K562 (cell line): ENCODE data around the gene PHLDB1. TPM values are rescaled to one million over a fixed set of nuclear protein-coding genes. Genes with fewer than 3 reads are reported as not detected.

ENCODE experiments used
- ARID2 ChIP-seq: fragments of 450-650 bp; IDR thresholded peaks from 2 replicates; pipeline ENCODE4 v1.6.1; 2017; ENCODE audit warnings: antibody characterized with exemption, mild to moderate bottlenecking
- CSDE1 ChIP-seq, 2 experiments: fragments of 450-650 bp; IDR thresholded peaks; 2 replicates each; pipeline ENCODE4 v1.6.1; 2016; ENCODE audit warnings: mild to moderate bottlenecking in 1 of 2
- POLR2A ChIP-seq: fragments of 450-650 bp; conservative IDR thresholded peaks from 2 replicates; pipeline ENCODE4 v1.6.1; 2016
- SPI1 ChIP-seq: IDR thresholded peaks from 2 replicates; pipeline ENCODE4 v1.6.1; 2011; ENCODE audit warnings: low read depth, low read length, control low read depth, borderline replicate concordance
- TCF7L2 ChIP-seq: fragments of 150-350 bp; IDR thresholded peaks from 2 replicates; pipeline ENCODE4 v1.6.1; 2016; ENCODE audit warnings: low read depth, mild to moderate bottlenecking, low read length, moderate library complexity
- WHSC1 ChIP-seq: IDR thresholded peaks from one replicate; pipeline ENCODE4 v1.6.1; 2012; ENCODE audit warnings: low read length, control low read depth, inconsistent platforms
- ZNF75A ChIP-seq: fragments of 450-650 bp; formaldehyde crosslinking; IDR thresholded peaks from 2 replicates; pipeline ENCODE4 v1.4.0; 2020; ENCODE audit warnings: mild to moderate bottlenecking
- polyA plus RNA-seq, 8 experiments: library from polyadenylated mRNA; depleted of rRNA in 4 of 8; stranded (reverse) in 5 of 8; unstranded in 3 of 8; fragments of >200 nt; fragmentation: Nextera tagmentation in 2 of 8; fragmentation: Illumina TruSeq in 1 of 8; extraction: Ambion mirVana in 2 of 8; extraction: Trizol in 1 of 8; gene quantifications; 2 replicates each; pipeline versions ENCODE4 v1.2.1 to v1.2.3, GENCODE V29; 2011 to 2014; ENCODE audit warnings: inconsistent platforms in 1 of 8, missing spikeins in 1 of 8
- total RNA-seq, 7 experiments: library from RNA; depleted of rRNA in 6 of 7; stranded (reverse); fragments of >200 nt in 6 of 7; fragmentation: Illumina TruSeq in 2 of 7; extraction: Trizol in 2 of 7; gene quantifications; 2 replicates each; pipeline versions ENCODE4 v1.2.1 to v1.2.3, GENCODE V29; 2011 to 2021; ENCODE audit warnings: low replicate concordance in 1 of 7
- TF ChIP-seq, protein P1 (sequence below): sonication (generic); formaldehyde crosslinking; IDR thresholded peaks from 2 replicates; pipeline ENCODE4 v1.8.0; 2023; ENCODE audit warnings: mild to moderate bottlenecking, missing genetic modification reagents
- TF ChIP-seq, protein P2 (sequence below): fragments of 200-400 bp; formaldehyde crosslinking; IDR thresholded peaks from 2 replicates; pipeline ENCODE4 v1.6.1; 2017; ENCODE audit warnings: mild to moderate bottlenecking, low read depth, low read length, moderate library complexity
- TF ChIP-seq, protein P3 (sequence below), 2 experiments: fragments of 150-350 bp in 1 of 2; IDR thresholded peaks; 2 replicates each; pipeline ENCODE4 v1.6.1; 2012 to 2016; ENCODE audit warnings: low read depth in 2 of 2, low read length in 2 of 2, mild to moderate bottlenecking in 1 of 2, moderate library complexity in 1 of 2
- TF ChIP-seq, protein P4 (sequence below): fragments of 450-650 bp; IDR thresholded peaks from 2 replicates; pipeline ENCODE4 v1.6.1; 2016; ENCODE audit warnings: antibody characterized with exemption

PHLDB1 gene
- total and polyA plus RNA-seq, 9 of the 15 experiments (the other 6 are each of a cell fraction or from before 2014, with no cell fraction given): 2.0 to 28.7 (median 16.2) TPM

DNA sequence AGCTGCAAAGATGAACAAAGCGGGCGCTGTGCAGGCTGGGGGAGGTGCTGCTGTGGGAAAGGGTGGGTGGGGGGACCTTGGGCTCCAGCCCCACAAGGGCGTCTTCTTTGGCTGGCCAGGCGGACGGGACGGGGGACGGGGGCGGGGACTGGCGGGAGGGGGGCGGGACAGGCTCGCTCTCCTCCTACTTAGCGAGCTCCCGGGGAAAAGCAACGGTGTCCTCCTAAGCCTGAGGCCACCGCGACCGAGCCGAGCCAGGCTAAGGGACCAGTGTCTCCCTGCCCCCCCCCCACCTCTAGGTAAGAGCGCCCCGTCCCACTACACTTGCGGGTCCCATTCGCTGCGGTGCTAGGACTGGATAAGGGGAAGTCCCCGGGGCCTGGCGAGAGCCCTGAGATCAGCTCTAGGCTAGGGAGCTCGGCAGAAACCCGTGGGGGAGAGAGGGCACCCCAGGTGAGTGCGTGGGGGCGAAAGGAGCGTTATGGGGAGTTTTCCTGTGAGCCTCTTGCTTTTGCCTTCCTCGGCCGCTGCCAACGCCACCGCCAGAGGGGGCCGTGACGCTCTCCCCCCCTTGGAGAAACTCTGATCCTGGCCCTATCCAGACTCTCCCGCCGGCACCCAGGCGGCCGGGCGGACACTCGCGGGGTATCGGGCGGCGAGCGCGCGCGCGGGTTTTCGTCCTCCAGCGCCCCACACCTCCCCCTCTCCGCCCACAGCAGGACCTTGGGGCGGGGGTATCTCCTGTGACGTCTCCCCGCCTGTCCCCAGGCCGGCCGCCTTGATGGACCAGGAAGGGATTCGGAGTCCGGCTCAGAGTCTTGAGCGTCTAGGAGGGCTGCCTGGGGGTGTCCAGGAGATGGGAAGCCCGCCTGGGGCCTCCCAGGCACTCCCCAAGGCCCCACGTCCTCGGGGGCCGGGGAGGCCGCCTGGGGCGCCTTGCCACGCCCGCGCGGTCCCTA lies at the start of gene PHLDB1 (continued):
- TF ChIP-seq, protein P1, sequence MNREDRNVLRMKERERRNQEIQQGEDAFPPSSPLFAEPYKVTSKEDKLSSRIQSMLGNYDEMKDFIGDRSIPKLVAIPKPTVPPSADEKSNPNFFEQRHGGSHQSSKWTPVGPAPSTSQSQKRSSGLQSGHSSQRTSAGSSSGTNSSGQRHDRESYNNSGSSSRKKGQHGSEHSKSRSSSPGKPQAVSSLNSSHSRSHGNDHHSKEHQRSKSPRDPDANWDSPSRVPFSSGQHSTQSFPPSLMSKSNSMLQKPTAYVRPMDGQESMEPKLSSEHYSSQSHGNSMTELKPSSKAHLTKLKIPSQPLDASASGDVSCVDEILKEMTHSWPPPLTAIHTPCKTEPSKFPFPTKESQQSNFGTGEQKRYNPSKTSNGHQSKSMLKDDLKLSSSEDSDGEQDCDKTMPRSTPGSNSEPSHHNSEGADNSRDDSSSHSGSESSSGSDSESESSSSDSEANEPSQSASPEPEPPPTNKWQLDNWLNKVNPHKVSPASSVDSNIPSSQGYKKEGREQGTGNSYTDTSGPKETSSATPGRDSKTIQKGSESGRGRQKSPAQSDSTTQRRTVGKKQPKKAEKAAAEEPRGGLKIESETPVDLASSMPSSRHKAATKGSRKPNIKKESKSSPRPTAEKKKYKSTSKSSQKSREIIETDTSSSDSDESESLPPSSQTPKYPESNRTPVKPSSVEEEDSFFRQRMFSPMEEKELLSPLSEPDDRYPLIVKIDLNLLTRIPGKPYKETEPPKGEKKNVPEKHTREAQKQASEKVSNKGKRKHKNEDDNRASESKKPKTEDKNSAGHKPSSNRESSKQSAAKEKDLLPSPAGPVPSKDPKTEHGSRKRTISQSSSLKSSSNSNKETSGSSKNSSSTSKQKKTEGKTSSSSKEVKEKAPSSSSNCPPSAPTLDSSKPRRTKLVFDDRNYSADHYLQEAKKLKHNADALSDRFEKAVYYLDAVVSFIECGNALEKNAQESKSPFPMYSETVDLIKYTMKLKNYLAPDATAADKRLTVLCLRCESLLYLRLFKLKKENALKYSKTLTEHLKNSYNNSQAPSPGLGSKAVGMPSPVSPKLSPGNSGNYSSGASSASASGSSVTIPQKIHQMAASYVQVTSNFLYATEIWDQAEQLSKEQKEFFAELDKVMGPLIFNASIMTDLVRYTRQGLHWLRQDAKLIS (CRISPR knock-in tag): no peak
- 0 out of 2 replicates have a peak, but pooled peaks have one; percentile 16 for TF ChIP-seq SPI1
- TF ChIP-seq WHSC1: no peak
- no peak for TF ChIP-seq ZNF75A
- no peak for TF ChIP-seq TCF7L2
- TF ChIP-seq, protein P2, sequence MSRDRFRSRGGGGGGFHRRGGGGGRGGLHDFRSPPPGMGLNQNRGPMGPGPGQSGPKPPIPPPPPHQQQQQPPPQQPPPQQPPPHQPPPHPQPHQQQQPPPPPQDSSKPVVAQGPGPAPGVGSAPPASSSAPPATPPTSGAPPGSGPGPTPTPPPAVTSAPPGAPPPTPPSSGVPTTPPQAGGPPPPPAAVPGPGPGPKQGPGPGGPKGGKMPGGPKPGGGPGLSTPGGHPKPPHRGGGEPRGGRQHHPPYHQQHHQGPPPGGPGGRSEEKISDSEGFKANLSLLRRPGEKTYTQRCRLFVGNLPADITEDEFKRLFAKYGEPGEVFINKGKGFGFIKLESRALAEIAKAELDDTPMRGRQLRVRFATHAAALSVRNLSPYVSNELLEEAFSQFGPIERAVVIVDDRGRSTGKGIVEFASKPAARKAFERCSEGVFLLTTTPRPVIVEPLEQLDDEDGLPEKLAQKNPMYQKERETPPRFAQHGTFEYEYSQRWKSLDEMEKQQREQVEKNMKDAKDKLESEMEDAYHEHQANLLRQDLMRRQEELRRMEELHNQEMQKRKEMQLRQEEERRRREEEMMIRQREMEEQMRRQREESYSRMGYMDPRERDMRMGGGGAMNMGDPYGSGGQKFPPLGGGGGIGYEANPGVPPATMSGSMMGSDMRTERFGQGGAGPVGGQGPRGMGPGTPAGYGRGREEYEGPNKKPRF: no peak
- peak; percentile 57 for TF ChIP-seq POLR2A
- no peak for TF ChIP-seq CSDE1 (IDR thresholded peaks at IDR 0.05)
- TF ChIP-seq, protein P3, sequence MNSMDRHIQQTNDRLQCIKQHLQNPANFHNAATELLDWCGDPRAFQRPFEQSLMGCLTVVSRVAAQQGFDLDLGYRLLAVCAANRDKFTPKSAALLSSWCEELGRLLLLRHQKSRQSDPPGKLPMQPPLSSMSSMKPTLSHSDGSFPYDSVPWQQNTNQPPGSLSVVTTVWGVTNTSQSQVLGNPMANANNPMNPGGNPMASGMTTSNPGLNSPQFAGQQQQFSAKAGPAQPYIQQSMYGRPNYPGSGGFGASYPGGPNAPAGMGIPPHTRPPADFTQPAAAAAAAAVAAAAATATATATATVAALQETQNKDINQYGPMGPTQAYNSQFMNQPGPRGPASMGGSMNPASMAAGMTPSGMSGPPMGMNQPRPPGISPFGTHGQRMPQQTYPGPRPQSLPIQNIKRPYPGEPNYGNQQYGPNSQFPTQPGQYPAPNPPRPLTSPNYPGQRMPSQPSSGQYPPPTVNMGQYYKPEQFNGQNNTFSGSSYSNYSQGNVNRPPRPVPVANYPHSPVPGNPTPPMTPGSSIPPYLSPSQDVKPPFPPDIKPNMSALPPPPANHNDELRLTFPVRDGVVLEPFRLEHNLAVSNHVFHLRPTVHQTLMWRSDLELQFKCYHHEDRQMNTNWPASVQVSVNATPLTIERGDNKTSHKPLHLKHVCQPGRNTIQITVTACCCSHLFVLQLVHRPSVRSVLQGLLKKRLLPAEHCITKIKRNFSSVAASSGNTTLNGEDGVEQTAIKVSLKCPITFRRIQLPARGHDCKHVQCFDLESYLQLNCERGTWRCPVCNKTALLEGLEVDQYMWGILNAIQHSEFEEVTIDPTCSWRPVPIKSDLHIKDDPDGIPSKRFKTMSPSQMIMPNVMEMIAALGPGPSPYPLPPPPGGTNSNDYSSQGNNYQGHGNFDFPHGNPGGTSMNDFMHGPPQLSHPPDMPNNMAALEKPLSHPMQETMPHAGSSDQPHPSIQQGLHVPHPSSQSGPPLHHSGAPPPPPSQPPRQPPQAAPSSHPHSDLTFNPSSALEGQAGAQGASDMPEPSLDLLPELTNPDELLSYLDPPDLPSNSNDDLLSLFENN (IDR thresholded peaks at IDR 0.05; ENCODE audit: low read depth in 2 of 2, low read length in 2 of 2): no peak
- TF ChIP-seq, protein P4, sequence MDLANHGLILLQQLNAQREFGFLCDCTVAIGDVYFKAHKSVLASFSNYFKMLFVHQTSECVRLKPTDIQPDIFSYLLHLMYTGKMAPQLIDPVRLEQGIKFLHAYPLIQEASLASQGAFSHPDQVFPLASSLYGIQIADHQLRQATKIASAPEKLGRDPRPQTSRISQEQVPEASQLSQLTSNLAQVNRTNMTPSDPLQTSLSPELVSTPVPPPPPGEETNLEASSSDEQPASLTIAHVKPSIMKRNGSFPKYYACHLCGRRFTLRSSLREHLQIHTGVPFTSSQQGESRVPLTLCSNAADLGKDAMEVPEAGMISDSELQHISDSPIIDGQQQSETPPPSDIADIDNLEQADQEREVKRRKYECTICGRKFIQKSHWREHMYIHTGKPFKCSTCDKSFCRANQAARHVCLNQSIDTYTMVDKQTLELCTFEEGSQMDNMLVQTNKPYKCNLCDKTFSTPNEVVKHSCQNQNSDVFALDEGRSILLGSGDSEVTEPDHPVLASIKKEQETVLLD: no peak
- TF ChIP-seq ARID2: no peak
